ENCODE measurements around the gene RCHY1. TPM values are rescaled to one million over a fixed set of nuclear protein-coding genes. Genes with fewer than 3 reads are reported as not detected.
"Not testable (repeated sequence)": the region's sequence is repeated elsewhere in the genome, so short reads cannot be mapped to it uniquely, and the experiment has no call there.

The RCHY1 gene
- total RNA-seq, 1 experiment from 2014 or later: 17.1 TPM

DNA sequence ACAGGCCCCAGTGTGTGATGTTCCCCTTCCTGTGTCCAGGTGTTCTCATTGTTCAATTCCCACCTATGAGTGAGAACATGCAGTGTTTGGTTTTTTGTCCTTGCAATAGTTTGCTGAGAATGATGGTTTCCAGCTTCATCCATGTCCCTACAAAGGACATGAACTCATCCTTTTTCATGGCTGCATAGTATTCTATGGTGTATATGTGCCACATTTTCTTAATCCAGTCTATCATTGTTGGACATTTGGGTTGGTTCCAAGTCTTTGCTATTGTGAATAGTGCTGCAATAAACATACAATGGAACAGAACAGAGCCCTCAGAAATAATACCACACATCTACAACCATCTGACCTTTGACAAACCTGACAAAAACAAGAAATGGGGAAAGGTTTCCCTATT lies 19.7 kb upstream of the RCHY1 start:
- H3K36me3 ChIP-seq (ENCODE audit: control insufficient read depth, insufficient read depth, low read length); in situ Hi-C loops (cut with HindIII; ENCODE audit: low pct_unique_long_range_greater_than_20kb, low sequenced_read_pairs); H3K4me1 ChIP-seq (ENCODE audit: control insufficient read depth, insufficient read depth, low read length); POLR2A ChIA-PET; H3K27ac ChIP-seq (ENCODE audit: low read length); intact Hi-C loops (cut with micrococcal nuclease; ENCODE audit: unreplicated experiment); ATAC-seq; CTCF ChIA-PET; H3K27me3 ChIP-seq (ENCODE audit: control insufficient read depth, insufficient read depth, low read length); H3K9me3 ChIP-seq (ENCODE audit: control insufficient read depth, insufficient read depth, low read depth, low read length); BruUV-seq (replicated peaks); DNase-seq (ENCODE audit: low read depth, low spot score); H3K4me3 ChIP-seq (ENCODE audit: low read depth in 2 of 2, low read length in 2 of 2): not testable (repeated sequence)

DNA sequence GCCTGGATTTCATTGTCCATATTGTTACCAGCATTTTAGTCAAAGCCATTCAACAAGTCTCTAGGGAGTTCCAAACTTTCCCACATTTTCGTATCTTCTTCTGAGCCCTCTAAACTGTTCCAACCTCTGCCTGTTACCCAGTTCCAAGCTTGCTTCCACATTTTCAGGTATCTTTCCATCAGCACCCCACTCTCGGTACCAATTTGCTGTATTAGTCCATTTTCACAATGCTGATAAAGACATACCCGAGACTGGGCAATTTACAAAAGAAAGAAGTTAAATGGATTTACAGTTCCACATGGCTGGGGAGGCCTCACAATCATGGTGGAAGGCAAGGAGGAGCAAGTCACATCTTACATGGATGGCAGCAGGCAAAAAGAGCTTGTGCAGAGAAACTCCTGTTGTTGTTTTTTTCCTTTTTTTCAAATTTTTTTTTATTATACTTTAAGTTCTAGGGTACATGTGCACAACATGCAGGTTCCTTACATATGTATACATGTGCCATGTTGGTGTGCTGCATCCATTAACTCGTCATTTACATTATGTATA lies 19.2 kb upstream of the RCHY1 start:
- ATAC-seq; H3K9me3 ChIP-seq (ENCODE audit: control insufficient read depth, insufficient read depth, low read depth, low read length); BruUV-seq (replicated peaks); H3K36me3 ChIP-seq (ENCODE audit: control insufficient read depth, insufficient read depth, low read length); in situ Hi-C loops (cut with HindIII; ENCODE audit: low pct_unique_long_range_greater_than_20kb, low sequenced_read_pairs); H3K4me1 ChIP-seq (ENCODE audit: control insufficient read depth, insufficient read depth, low read length); H3K4me3 ChIP-seq (ENCODE audit: low read depth in 2 of 2, low read length in 2 of 2); intact Hi-C loops (cut with micrococcal nuclease; ENCODE audit: unreplicated experiment); H3K27me3 ChIP-seq (ENCODE audit: control insufficient read depth, insufficient read depth, low read length); CTCF ChIA-PET; DNase-seq (ENCODE audit: low read depth, low spot score); H3K27ac ChIP-seq (ENCODE audit: low read length): not testable (repeated sequence)
- POLR2A ChIA-PET: interaction anchor here (0.6 kb wide), 1 partner anchor 9 kb away, joined by 3 read pairs; no protein-coding TSS in a partner anchor

- DNase-seq (ENCODE audit: low read depth, low spot score); H3K27ac ChIP-seq (ENCODE audit: low read length); intact Hi-C loops (cut with micrococcal nuclease; ENCODE audit: unreplicated experiment); in situ Hi-C loops (cut with HindIII; ENCODE audit: low pct_unique_long_range_greater_than_20kb, low sequenced_read_pairs); H3K4me1 ChIP-seq (ENCODE audit: control insufficient read depth, insufficient read depth, low read length); H3K36me3 ChIP-seq (ENCODE audit: control insufficient read depth, insufficient read depth, low read length); H3K27me3 ChIP-seq (ENCODE audit: control insufficient read depth, insufficient read depth, low read length); BruUV-seq (replicated peaks); POLR2A ChIA-PET; ATAC-seq; H3K4me3 ChIP-seq (ENCODE audit: low read depth in 2 of 2, low read length in 2 of 2); H3K9me3 ChIP-seq (ENCODE audit: control insufficient read depth, insufficient read depth, low read depth, low read length); CTCF ChIA-PET: not testable (repeated sequence)
Measured at GRCh38 chr4:75531536-75532143, 17.4 kb upstream of the RCHY1 start.

DNA sequence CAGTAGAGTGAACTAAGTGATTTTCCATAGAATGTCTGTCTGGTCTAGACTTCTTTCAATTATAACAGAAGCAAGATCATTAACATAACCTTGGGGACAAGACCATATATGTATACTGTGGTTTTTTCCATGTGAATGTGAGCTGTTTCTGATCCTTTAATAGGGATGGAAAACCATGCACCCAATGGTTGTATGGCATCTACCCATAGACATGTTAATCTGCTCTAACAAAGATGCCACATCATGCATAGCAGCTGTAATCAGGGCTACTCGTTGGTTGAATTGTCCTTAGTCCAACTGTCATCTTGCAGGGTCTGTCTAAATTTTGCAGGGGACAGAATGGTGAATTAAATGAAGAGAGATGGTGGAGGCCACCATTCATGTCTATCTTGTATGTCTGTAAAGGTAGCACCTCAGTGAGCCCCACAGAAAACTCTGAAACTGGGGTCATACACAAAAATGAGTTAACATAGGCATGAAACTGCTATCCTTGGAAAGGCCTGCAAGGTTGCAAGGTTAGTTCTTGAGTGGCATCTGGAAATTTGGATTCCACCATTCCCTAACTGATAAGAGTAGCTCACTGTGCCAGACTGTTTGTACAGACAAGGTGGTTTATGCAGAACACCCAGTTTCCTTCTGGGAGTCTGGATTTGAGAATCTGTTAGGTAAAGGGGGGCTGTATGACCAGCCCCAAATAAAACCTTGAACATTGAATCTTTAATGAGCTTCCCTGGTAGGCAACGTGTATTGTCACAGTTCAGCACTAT lies 16.5 kb upstream of the RCHY1 start:
- H3K4me3 ChIP-seq (ENCODE audit: low read depth in 2 of 2, low read length in 2 of 2): no peak overlapping the region
- H3K27me3 ChIP-seq (ENCODE audit: control insufficient read depth, insufficient read depth, low read length): no peaks in the 10 kb centered on the region
- TF ChIP-seq CTCF (IDR thresholded peaks at IDR 0.05) (no peak), SIN3A (IDR thresholded peaks at IDR 0.05; ENCODE audit: borderline replicate concordance, insufficient read depth, low read depth, low read length) (no peak), REST (IDR thresholded peaks at IDR 0.05; ENCODE audit: insufficient read depth in 1 of 2, low read depth in 2 of 2, low read length in 1 of 2) (no peak), POLR2AphosphoS5 (IDR thresholded peaks at IDR 0.05; ENCODE audit: low read depth, low read length) (no peak), TCF7L2 (IDR thresholded peaks at IDR 0.05; ENCODE audit: low read depth, low read length) (no peak)
- peaks cover 12% of the 10 kb centered on the region for H3K36me3 ChIP-seq (ENCODE audit: control insufficient read depth, insufficient read depth, low read length)
- no peak for ATAC-seq
- in situ Hi-C loops (cut with HindIII; ENCODE audit: low pct_unique_long_range_greater_than_20kb, low sequenced_read_pairs): no loop called here
- no TSS peak for BruUV-seq (replicated peaks)
- DNase-seq (ENCODE audit: low read depth, low spot score): no peak
- H3K4me1 ChIP-seq (ENCODE audit: control insufficient read depth, insufficient read depth, low read length): no peaks in the 10 kb centered on the region
- intact Hi-C loops (cut with micrococcal nuclease; ENCODE audit: unreplicated experiment): no loop called here
- ChIA-PET CTCF (no interaction called here), POLR2A (no interaction called here)
- H3K9me3 ChIP-seq (ENCODE audit: control insufficient read depth, insufficient read depth, low read depth, low read length): no peaks in the 10 kb centered on the region
- no peak overlapping the region for H3K27ac ChIP-seq (ENCODE audit: low read length)

Data from Panc1 (cell line).